ENCODE measurements around the gene DAZAP1.

DNA sequence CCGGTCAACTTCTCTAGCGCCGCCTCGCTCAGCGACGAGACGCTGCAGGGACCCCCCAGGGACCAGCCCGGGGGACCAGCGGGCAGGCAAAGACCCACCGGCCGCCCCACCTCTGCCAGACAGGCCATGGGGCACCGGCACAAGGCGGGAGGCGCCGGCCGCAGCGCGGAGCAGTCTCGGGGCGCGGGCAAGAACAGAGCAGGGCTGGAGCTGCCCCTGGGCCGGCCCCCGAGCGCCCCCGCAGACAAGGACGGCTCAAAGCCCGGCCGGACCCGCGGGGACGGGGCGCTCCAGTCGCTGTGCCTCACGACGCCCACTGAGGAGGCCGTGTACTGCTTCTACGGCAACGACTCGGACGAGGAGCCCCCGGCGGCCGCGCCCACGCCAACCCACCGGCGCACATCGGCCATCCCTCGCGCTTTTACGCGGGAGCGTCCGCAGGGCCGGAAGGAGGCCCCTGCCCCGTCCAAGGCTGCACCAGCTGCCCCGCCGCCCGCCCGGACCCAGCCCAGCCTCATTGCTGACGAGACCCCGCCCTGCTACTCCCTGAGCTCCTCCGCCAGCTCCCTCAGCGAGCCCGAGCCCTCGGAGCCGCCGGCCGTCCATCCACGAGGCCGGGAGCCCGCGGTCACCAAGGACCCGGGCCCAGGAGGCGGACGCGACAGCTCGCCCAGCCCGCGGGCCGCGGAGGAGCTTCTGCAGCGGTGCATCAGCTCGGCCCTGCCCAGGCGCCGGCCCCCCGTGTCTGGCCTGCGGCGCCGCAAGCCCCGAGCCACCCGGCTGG, 60.3 kb downstream of the DAZAP1 start:
- TF ChIP-seq, protein P1, sequence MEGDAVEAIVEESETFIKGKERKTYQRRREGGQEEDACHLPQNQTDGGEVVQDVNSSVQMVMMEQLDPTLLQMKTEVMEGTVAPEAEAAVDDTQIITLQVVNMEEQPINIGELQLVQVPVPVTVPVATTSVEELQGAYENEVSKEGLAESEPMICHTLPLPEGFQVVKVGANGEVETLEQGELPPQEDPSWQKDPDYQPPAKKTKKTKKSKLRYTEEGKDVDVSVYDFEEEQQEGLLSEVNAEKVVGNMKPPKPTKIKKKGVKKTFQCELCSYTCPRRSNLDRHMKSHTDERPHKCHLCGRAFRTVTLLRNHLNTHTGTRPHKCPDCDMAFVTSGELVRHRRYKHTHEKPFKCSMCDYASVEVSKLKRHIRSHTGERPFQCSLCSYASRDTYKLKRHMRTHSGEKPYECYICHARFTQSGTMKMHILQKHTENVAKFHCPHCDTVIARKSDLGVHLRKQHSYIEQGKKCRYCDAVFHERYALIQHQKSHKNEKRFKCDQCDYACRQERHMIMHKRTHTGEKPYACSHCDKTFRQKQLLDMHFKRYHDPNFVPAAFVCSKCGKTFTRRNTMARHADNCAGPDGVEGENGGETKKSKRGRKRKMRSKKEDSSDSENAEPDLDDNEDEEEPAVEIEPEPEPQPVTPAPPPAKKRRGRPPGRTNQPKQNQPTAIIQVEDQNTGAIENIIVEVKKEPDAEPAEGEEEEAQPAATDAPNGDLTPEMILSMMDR (IDR thresholded peaks at IDR 0.05) = no peak
- no peak for TF ChIP-seq POLR2A (IDR thresholded peaks at IDR 0.05)

Measured in ovary (tissue), 3 donors.